Suprapubic skin (tissue), 4 donors: ENCODE measurements around the gene ASPDH.

Experiments
- CTCF ChIP-seq, 2 donors: fragments of 200-600 bp in 1 of 2; fragments of 450-650 bp in 1 of 2; sonication (generic) in 1 of 2; IDR thresholded peaks; one replicate each; pipeline ENCODE4 v1.5.1; 2016 to 2019; ENCODE audit warnings: antibody characterized with exemption in 2 of 2, mild to moderate bottlenecking in 1 of 2, moderate library complexity in 1 of 2
- EP300 ChIP-seq: sonication (generic); formaldehyde crosslinking; IDR thresholded peaks from one replicate; pipeline ENCODE4 v1.6.1; 2017; ENCODE audit warnings: antibody characterized with exemption
- POLR2A ChIP-seq, 2 donors: fragments of 450-650 bp; IDR thresholded peaks; one replicate each; pipeline ENCODE4 v1.6.1; 2017; ENCODE audit warnings: antibody characterized with exemption in 2 of 2, mild to moderate bottlenecking in 2 of 2, moderate library complexity in 2 of 2
- POLR2AphosphoS5 ChIP-seq, 3 donors: sonication (generic); formaldehyde crosslinking; IDR thresholded peaks; one replicate each; pipeline ENCODE4 v1.6.1; 2017; ENCODE audit warnings: antibody characterized with exemption in 3 of 3

GRCh38 chr19:50496189-50497021, 17.3 kb downstream of the ASPDH start:
- TF ChIP-seq CTCF (IDR thresholded peaks at IDR 0.05) (no peak), POLR2AphosphoS5 (IDR thresholded peaks at IDR 0.05) (no peak), EP300 (no peak), POLR2A (IDR thresholded peaks at IDR 0.05) (no peak)
